HepG2 (cell line): ENCODE data around the gene COA3. TPM values are rescaled to one million over a fixed set of nuclear protein-coding genes. Genes with fewer than 3 reads are reported as not detected.

Experiments used
- ARHGAP35 ChIP-seq: sonication (generic); formaldehyde crosslinking; IDR thresholded peaks from 2 replicates; pipeline ENCODE4 v1.9.0; 2022; ENCODE audit warnings: mild to moderate bottlenecking, inconsistent platforms, moderate library complexity, missing genetic modification reagents, borderline replicate concordance
- ATM ChIP-seq: fragments of 450-650 bp; IDR thresholded peaks from 2 replicates; pipeline ENCODE4 v1.7.1; 2017; ENCODE audit warnings: mild to moderate bottlenecking, borderline replicate concordance
- BCL6 ChIP-seq: IDR thresholded peaks from 2 replicates; pipeline ENCODE4 v1.6.1; 2016; ENCODE audit warnings: missing genetic modification reagents, missing compliant biosample characterization
- CREB1 ChIP-seq, 2 experiments: fragments of 450-650 bp in 1 of 2; IDR thresholded peaks; 2 replicates each; pipeline ENCODE4 v1.6.1; 2016 to 2017; ENCODE audit warnings: control low read depth in 1 of 2, mild to moderate bottlenecking in 1 of 2, missing compliant biosample characterization in 1 of 2, missing genetic modification characterization in 1 of 2
- HNRNPK ChIP-seq: fragments of 200-400 bp; formaldehyde crosslinking; IDR thresholded peaks from 2 replicates; pipeline ENCODE4 v1.6.1; 2018; ENCODE audit warnings: low read length, low read depth, moderate library complexity, mild to moderate bottlenecking; ENCODE audit not compliant: poor library complexity, severe bottlenecking
- IRF1 ChIP-seq: sonication (generic); formaldehyde crosslinking; IDR thresholded peaks from 2 replicates; pipeline ENCODE4 v1.4.0; 2020; ENCODE audit warnings: low read depth, mild to moderate bottlenecking, missing genetic modification reagents
- KDM3A ChIP-seq: IDR thresholded peaks from 2 replicates; pipeline ENCODE4 v1.6.1; 2018; ENCODE audit warnings: low read depth, missing compliant biosample characterization
- MIER2 ChIP-seq: IDR thresholded peaks from 2 replicates; pipeline ENCODE4 v1.6.1; 2016; ENCODE audit warnings: missing biosample characterization, missing genetic modification reagents
- MTF2 ChIP-seq: sonication (generic); formaldehyde crosslinking; IDR thresholded peaks from 2 replicates; pipeline ENCODE4 v1.5.0; 2020; ENCODE audit warnings: missing genetic modification reagents, borderline replicate concordance
- NCOA5 ChIP-seq: sonication (generic); formaldehyde crosslinking; IDR thresholded peaks from 2 replicates; pipeline ENCODE4 v1.4.0; 2020; ENCODE audit warnings: missing genetic modification reagents
- RARG ChIP-seq: sonication (generic); formaldehyde crosslinking; IDR thresholded peaks from 2 replicates; pipeline ENCODE4 v1.4.0; 2020; ENCODE audit warnings: low read depth, mild to moderate bottlenecking, missing genetic modification reagents
- SP4 ChIP-seq: sonication (generic); formaldehyde crosslinking; IDR thresholded peaks from 2 replicates; pipeline ENCODE4 v1.8.1; 2023; ENCODE audit warnings: mild to moderate bottlenecking, missing genetic modification reagents
- THRA ChIP-seq: sonication (generic); formaldehyde crosslinking; IDR thresholded peaks from 2 replicates; pipeline ENCODE4 v1.4.0; 2020; ENCODE audit warnings: missing genetic modification reagents, borderline replicate concordance
- ZBTB21 ChIP-seq: sonication (generic); formaldehyde crosslinking; IDR thresholded peaks from 2 replicates; pipeline ENCODE4 v1.4.0; 2020; ENCODE audit warnings: missing genetic modification reagents
- ZNF124 ChIP-seq: sonication (generic); formaldehyde crosslinking; IDR thresholded peaks from 2 replicates; pipeline ENCODE4 v1.4.0; 2020; ENCODE audit warnings: missing genetic modification reagents
- ZNF274 ChIP-seq: sonication (generic); formaldehyde crosslinking; IDR thresholded peaks from 2 replicates; pipeline ENCODE4 v1.5.1; 2020; ENCODE audit warnings: mild to moderate bottlenecking, missing genetic modification reagents
- ZNF337 ChIP-seq: sonication (generic); formaldehyde crosslinking; IDR thresholded peaks from 2 replicates; pipeline ENCODE4 v1.5.1; 2020; ENCODE audit warnings: missing genetic modification reagents, low read depth, mild to moderate bottlenecking, borderline replicate concordance
- ZNF543 ChIP-seq: sonication (generic); formaldehyde crosslinking; IDR thresholded peaks from 2 replicates; pipeline ENCODE4 v1.4.0; 2020; ENCODE audit warnings: mild to moderate bottlenecking, missing genetic modification reagents
- ZNF569 ChIP-seq: sonication (generic); formaldehyde crosslinking; IDR thresholded peaks from 2 replicates; pipeline ENCODE4 v1.5.0; 2020; ENCODE audit warnings: mild to moderate bottlenecking, missing genetic modification reagents, moderate library complexity, borderline replicate concordance
- ZSCAN20 ChIP-seq: sonication (generic); formaldehyde crosslinking; IDR thresholded peaks from 2 replicates; pipeline ENCODE4 v1.4.0; 2020; ENCODE audit warnings: missing genetic modification reagents, mild to moderate bottlenecking, borderline replicate concordance
- polyA plus RNA-seq, 8 experiments: library from polyadenylated mRNA; depleted of rRNA in 3 of 8; stranded (reverse) in 7 of 8; unstranded in 1 of 8; fragments of >200 nt; fragmentation: Illumina TruSeq in 4 of 8; extraction: Trizol in 4 of 8; gene quantifications; 2 replicates each; pipeline versions ENCODE4 v1.2.1 to v1.2.3, GENCODE V29; 2011 to 2016; ENCODE audit warnings: low read depth in 4 of 8, missing spikeins in 1 of 8, mixed read lengths in 1 of 8; ENCODE audit not compliant: insufficient read depth in 1 of 8
- total RNA-seq, 5 experiments: library from RNA; depleted of rRNA; stranded (reverse); fragments of >200 nt; fragmentation: Illumina TruSeq; extraction: Trizol; gene quantifications; 2 replicates each; pipeline ENCODE4 v1.2.3, GENCODE V29; 2016; ENCODE audit warnings: low read depth in 1 of 5
- TF ChIP-seq, protein P1 (sequence below): sonication (generic); formaldehyde crosslinking; IDR thresholded peaks from 2 replicates; pipeline ENCODE4 v1.5.0; 2020; ENCODE audit warnings: mild to moderate bottlenecking, missing genetic modification reagents
- TF ChIP-seq, protein P2 (sequence below): sonication (generic); formaldehyde crosslinking; IDR thresholded peaks from 2 replicates; pipeline ENCODE4 v1.5.0; 2020; ENCODE audit warnings: missing genetic modification reagents, mild to moderate bottlenecking, borderline replicate concordance

Gene COA3
- total and polyA plus RNA-seq, 2 of the 13 experiments (the other 11 are each of a cell fraction or from before 2014, with no cell fraction given) = 133 to 202 TPM

GRCh38 chr17:42760652-42761581 is 37.6 kb downstream of the COA3 start, which contains the start of gene RAMP2 (continued):
- TF ChIP-seq, protein P1, sequence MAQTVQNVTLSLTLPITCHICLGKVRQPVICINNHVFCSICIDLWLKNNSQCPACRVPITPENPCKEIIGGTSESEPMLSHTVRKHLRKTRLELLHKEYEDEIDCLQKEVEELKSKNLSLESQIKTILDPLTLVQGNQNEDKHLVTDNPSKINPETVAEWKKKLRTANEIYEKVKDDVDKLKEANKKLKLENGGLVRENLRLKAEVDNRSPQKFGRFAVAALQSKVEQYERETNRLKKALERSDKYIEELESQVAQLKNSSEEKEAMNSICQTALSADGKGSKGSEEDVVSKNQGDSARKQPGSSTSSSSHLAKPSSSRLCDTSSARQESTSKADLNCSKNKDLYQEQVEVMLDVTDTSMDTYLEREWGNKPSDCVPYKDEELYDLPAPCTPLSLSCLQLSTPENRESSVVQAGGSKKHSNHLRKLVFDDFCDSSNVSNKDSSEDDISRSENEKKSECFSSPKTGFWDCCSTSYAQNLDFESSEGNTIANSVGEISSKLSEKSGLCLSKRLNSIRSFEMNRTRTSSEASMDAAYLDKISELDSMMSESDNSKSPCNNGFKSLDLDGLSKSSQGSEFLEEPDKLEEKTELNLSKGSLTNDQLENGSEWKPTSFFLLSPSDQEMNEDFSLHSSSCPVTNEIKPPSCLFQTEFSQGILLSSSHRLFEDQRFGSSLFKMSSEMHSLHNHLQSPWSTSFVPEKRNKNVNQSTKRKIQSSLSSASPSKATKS (CRISPR knock-in tag) = no peak
- TF ChIP-seq SP4 (CRISPR knock-in tag) = no peak; the same call in 1 of the 2 replicates
- no peak for TF ChIP-seq ZNF124 (CRISPR knock-in tag)
- TF ChIP-seq, protein P2, sequence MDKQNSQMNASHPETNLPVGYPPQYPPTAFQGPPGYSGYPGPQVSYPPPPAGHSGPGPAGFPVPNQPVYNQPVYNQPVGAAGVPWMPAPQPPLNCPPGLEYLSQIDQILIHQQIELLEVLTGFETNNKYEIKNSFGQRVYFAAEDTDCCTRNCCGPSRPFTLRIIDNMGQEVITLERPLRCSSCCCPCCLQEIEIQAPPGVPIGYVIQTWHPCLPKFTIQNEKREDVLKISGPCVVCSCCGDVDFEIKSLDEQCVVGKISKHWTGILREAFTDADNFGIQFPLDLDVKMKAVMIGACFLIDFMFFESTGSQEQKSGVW (CRISPR knock-in tag) = no peak
- no peak; the same call in 1 of the 2 replicates for TF ChIP-seq IRF1
- TF ChIP-seq CREB1 (IDR thresholded peaks at IDR 0.05) = no peak
- TF ChIP-seq CREB1 (CRISPR knock-in tag; IDR thresholded peaks at IDR 0.05) = no peak
- no peak for TF ChIP-seq ARHGAP35 (CRISPR knock-in tag)
- TF ChIP-seq BCL6 (CRISPR knock-in tag) = no peak
- TF ChIP-seq ZNF543 (CRISPR knock-in tag) = no peak
- TF ChIP-seq ZNF337 = 0 out of 2 replicates have a peak, but pooled peaks have one; percentile 28
- no peak for TF ChIP-seq ZBTB21 (CRISPR knock-in tag)
- no peak for TF ChIP-seq ZNF569 (CRISPR knock-in tag)
- TF ChIP-seq ZSCAN20 (CRISPR knock-in tag) = no peak
- no peak for TF ChIP-seq KDM3A
- peak; percentile 60; the same call in 1 of the 2 replicates for TF ChIP-seq MTF2 (CRISPR knock-in tag)
- TF ChIP-seq RARG (CRISPR knock-in tag) = no peak
- TF ChIP-seq THRA (CRISPR knock-in tag) = no peak
- no peak for TF ChIP-seq ATM
- TF ChIP-seq ZNF274 = peak; percentile 45; the same call in 1 of the 2 replicates
- TF ChIP-seq MIER2 (CRISPR knock-in tag) = 0 out of 2 replicates have a peak, but pooled peaks have one; percentile 23
- peak; percentile 92 for TF ChIP-seq HNRNPK
- TF ChIP-seq NCOA5 (CRISPR knock-in tag) = no peak
